Gastrocnemius medialis (tissue), 4 donors: ENCODE results near the gene VEZT. TPM values are rescaled to one million over a fixed set of nuclear protein-coding genes. Genes with fewer than 3 reads are reported as not detected.

Experiments
- ATAC-seq, 2 donors: fragments of 150-250 bp; one replicate each; pipeline ENCODE4 v1.9.1; 2016
- DNase-seq, 2 donors: peaks; one replicate each; pipeline ENCODE4 v3.0.0-alpha.2; 2019
- H3K27ac ChIP-seq, 4 donors: fragments of 200-600 bp; sonication (generic); 1 replicate in 1 of 4; 2 replicates in 3 of 4; pipeline ENCODE4 v1.5.1; 2016 to 2018; ENCODE audit warnings: mild to moderate bottlenecking in 2 of 4, moderate library complexity in 1 of 4
- H3K27me3 ChIP-seq, 3 donors: fragments of 200-600 bp; sonication (generic) in 2 of 3; 1 replicate in 1 of 3; 2 replicates in 2 of 3; pipeline versions ENCODE4 v1.5.1 to v1.6.0; 2016 to 2019; ENCODE audit warnings: mild to moderate bottlenecking in 1 of 3, moderate library complexity in 1 of 3
- H3K36me3 ChIP-seq, 2 donors: fragments of 200-600 bp; sonication (generic) in 1 of 2; one replicate each; pipeline ENCODE4 v1.5.1; 2017 to 2018
- H3K4me1 ChIP-seq, 2 donors: fragments of 200-600 bp; sonication (generic) in 1 of 2; one replicate each; pipeline ENCODE4 v1.5.1; 2016 to 2017; ENCODE audit warnings: mild to moderate bottlenecking in 2 of 2
- H3K4me3 ChIP-seq, 4 donors: fragments of 200-600 bp; sonication (generic) in 3 of 4; 1 replicate in 1 of 4; 2 replicates in 3 of 4; pipeline ENCODE4 v1.5.1; 2016 to 2019; ENCODE audit warnings: mild to moderate bottlenecking in 2 of 4
- H3K9me3 ChIP-seq, 3 donors: fragments of 200-600 bp; sonication (generic) in 2 of 3; 1 replicate in 1 of 3; 2 replicates in 2 of 3; pipeline ENCODE4 v1.5.1; 2016 to 2019
- POLR2A ChIP-seq, 2 donors: fragments of 450-650 bp; IDR thresholded peaks; one replicate each; pipeline ENCODE4 v1.6.1; 2017; ENCODE audit warnings: antibody characterized with exemption in 2 of 2, mild to moderate bottlenecking in 2 of 2, moderate library complexity in 2 of 2
- in situ Hi-C, 4 donors: fragments of 200-750 bp; cut with MboI; loops; one replicate each; pipeline versions ENCODE4 v1.15.0 to v1.8.0; 2017; ENCODE audit warnings: low sequenced_read_pairs in 4 of 4
- intact Hi-C: fragments of 100-400 bp; cut with DNase I; formaldehyde crosslinking; loops from one replicate; pipeline ENCODE4 v1.15.1; 2023; ENCODE audit warnings: low total_unique reads
- total RNA-seq, 4 donors: library from RNA; depleted of rRNA; stranded (reverse); fragments of >200 nt; gene quantifications; one replicate each; pipeline versions ENCODE4 v1.1.0 to v1.2.3, GENCODE V29; 2016
- TF ChIP-seq, protein P1 (sequence below), 5 experiments: fragments of 450-650 bp in 3 of 5; fragments of 200-600 bp in 2 of 5; sonication (generic) in 2 of 5; IDR thresholded peaks in 4 of 5; conservative IDR thresholded peaks in 1 of 5; 1 replicate in 4 of 5; 2 replicates in 1 of 5; pipeline ENCODE4 v1.5.1; 2016 to 2019; ENCODE audit warnings: antibody characterized with exemption in 5 of 5, mild to moderate bottlenecking in 3 of 5, moderate library complexity in 3 of 5

The VEZT gene
- total RNA-seq, 4 donors from 2014 or later, result 100 to 131 (median 118) TPM

DNA sequence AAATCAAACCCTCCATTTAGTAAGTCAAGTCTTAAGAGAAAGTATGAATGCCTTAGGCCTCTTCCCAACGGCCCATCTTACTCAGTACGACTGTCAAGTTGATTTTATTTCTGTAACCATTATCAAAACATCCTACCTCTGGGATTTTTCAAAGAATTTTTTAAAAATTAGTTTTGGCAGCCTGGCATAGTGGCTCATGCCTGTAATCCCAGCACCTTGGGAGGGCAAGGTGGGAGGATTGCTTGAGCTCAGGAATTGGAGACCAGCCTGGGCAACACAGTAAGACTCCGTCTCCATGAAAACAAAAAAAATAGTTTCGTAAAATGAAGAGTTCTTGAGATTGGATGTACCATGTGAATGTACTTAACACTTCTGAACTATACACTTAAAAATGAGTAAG is 4.5 kb upstream of the VEZT start:
- intact Hi-C loops, result loop anchor here (10.0 kb wide), 1 partner anchor 568 kb away; no protein-coding TSS in a partner anchor
- peaks cover 10 to 12% of the 10 kb centered on the region in 2 donors for H3K4me1 ChIP-seq
- in situ Hi-C loops, result no loop called here
- H3K9me3 ChIP-seq, result no peaks in the 10 kb centered on the region
- DNase-seq (no peak), ATAC-seq (no peak)
- H3K27ac ChIP-seq, result no peak overlapping the region
- H3K27me3 ChIP-seq, result no peaks in the 10 kb centered on the region
- H3K4me3 ChIP-seq, result no peak overlapping the region
- no peaks in the 10 kb centered on the region for H3K36me3 ChIP-seq
- no peak for TF ChIP-seq POLR2A (IDR thresholded peaks at IDR 0.05)
- TF ChIP-seq, protein P1, sequence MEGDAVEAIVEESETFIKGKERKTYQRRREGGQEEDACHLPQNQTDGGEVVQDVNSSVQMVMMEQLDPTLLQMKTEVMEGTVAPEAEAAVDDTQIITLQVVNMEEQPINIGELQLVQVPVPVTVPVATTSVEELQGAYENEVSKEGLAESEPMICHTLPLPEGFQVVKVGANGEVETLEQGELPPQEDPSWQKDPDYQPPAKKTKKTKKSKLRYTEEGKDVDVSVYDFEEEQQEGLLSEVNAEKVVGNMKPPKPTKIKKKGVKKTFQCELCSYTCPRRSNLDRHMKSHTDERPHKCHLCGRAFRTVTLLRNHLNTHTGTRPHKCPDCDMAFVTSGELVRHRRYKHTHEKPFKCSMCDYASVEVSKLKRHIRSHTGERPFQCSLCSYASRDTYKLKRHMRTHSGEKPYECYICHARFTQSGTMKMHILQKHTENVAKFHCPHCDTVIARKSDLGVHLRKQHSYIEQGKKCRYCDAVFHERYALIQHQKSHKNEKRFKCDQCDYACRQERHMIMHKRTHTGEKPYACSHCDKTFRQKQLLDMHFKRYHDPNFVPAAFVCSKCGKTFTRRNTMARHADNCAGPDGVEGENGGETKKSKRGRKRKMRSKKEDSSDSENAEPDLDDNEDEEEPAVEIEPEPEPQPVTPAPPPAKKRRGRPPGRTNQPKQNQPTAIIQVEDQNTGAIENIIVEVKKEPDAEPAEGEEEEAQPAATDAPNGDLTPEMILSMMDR (IDR thresholded peaks at IDR 0.05 in 4 of 5, conservative IDR thresholded peaks at IDR 0.05 in 1 of 5), result no peak

DNA sequence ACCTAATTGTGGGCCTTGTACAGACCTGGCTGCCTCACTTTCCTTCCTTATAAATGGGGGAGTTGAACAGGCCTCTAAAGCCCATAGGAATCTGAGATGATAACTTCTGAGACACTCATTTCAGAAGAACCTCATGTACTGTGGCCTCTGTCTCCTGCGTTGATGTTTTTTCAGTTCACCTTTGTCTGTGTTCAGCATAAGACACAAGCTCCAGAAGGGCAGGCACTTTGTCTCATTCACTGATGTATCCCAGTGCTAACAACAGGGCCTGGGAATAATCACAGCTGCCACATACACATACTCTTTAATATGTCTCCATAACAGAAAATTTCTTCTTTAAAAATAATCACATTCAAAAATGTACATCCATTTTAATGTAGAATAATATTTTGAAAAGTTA is 3.7 kb upstream of the VEZT start:
- Histone ChIP-seq H3K27ac (no peak overlapping the region), H3K36me3 (no peaks in the 10 kb centered on the region), H3K27me3 (no peaks in the 10 kb centered on the region), H3K9me3 (no peaks in the 10 kb centered on the region), H3K4me3 (no peak overlapping the region), H3K4me1 (peaks cover 14 to 15% of the 10 kb centered on the region in 2 donors)
- DNase-seq (no peak), ATAC-seq (no peak)
- in situ Hi-C loops (no loop called here), intact Hi-C loops (loop anchor here (10.0 kb wide), 1 partner anchor 569 kb away; no protein-coding TSS in a partner anchor)
- no peak for TF ChIP-seq POLR2A (IDR thresholded peaks at IDR 0.05)
- TF ChIP-seq, protein P1 (IDR thresholded peaks at IDR 0.05 in 4 of 5, conservative IDR thresholded peaks at IDR 0.05 in 1 of 5), result no peak

DNA sequence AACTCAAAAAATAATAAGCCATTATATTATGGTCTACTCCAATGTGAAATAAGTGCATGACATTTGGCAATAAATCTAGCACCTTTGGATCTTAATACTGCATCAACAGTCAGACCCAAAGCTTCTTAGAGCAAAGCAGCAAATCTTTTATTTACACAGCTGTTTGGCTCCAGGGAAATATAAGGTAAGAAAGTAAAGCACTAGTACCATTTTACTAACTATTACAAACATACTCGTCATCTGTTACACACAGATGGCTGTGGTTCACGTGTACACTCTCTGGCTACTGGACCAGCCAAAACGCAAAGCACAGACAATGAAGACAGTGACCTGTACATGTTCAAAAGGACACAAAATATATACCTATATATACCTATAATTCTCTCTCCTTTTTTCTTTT is 3.1 kb upstream of the VEZT start:
- ATAC-seq, result no peak
- intact Hi-C loops, result loop anchor here (10.0 kb wide), 1 partner anchor 570 kb away; no protein-coding TSS in a partner anchor
- Histone ChIP-seq H3K9me3 (no peaks in the 10 kb centered on the region), H3K4me1 (peaks cover 19 to 20% of the 10 kb centered on the region in 2 donors), H3K4me3 (no peak overlapping the region), H3K27ac (no peak overlapping the region), H3K27me3 (no peaks in the 10 kb centered on the region), H3K36me3 (no peaks in the 10 kb centered on the region)
- in situ Hi-C loops, result no loop called here
- TF ChIP-seq, protein P1 (IDR thresholded peaks at IDR 0.05 in 4 of 5, conservative IDR thresholded peaks at IDR 0.05 in 1 of 5), result no peak
- no peak for TF ChIP-seq POLR2A (IDR thresholded peaks at IDR 0.05)
- DNase-seq, result no peak

DNA sequence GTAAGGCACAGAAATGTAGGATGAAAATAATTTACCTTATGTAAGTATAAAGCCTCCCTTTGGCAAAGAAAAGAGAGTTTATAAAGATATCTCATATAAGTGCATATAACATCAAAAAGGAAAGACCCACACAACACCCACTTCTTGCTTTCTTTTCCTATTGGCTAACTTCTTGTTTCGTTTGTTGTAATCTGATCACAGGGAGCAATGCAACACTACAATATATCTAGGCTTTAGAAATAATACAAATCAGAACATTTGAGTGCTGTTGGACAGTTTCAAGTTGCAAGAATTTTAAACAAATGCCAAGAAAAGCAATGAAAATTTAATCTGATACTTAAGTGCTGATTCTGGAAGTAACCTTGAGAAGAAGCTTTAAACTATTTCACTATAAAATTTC is 1.7 kb upstream of the VEZT start:
- Histone ChIP-seq H3K4me3 (peak overlapping the region; percentile 73 to 94 (median 88)), H3K9me3 (no peaks in the 10 kb centered on the region), H3K4me1 (peaks cover 34% of the 10 kb centered on the region in 2 donors), H3K36me3 (no peaks in the 10 kb centered on the region), H3K27me3 (no peaks in the 10 kb centered on the region), H3K27ac (peak overlapping the region in 2 of 4 donors; percentile 90 to 98)
- in situ Hi-C loops, result no loop called here
- intact Hi-C loops, result loop anchor here (2.0 to 10.0 kb wide), 3 partner anchors 84 to 571 kb away; partner anchors contain the start of gene NR2C1
- TF ChIP-seq POLR2A (IDR thresholded peaks at IDR 0.05), result no peak
- TF ChIP-seq, protein P1 (IDR thresholded peaks at IDR 0.05 in 4 of 5, conservative IDR thresholded peaks at IDR 0.05 in 1 of 5), result no peak
- ATAC-seq (no peak), DNase-seq (no peak)
